CD14-positive monocyte (primary cell): ENCODE data around the gene SCUBE3. TPM values are rescaled to one million over a fixed set of nuclear protein-coding genes. Genes with fewer than 3 reads are reported as not detected.
A peak's percentile ranks its signal among the peaks of the same experiment; 100 is the strongest.

Experiments
- DNase-seq, 3 donors: peaks; one replicate each; pipeline ENCODE4 v3.0.0-alpha.2; 2011 to 2022
- H2AFZ ChIP-seq: 2 replicates; pipeline ENCODE4 v1.6.0; 2012; ENCODE audit warnings: mild to moderate bottlenecking, low read depth, low read length, inconsistent platforms; ENCODE audit not compliant: insufficient read depth, poor library complexity, severe bottlenecking
- H3K27ac ChIP-seq, 2 donors: 1 replicate in 1 of 2; 2 replicates in 1 of 2; pipeline ENCODE4 v1.5.1; 2012 to 2013; ENCODE audit warnings: low read length in 2 of 2, control low read depth in 1 of 2, inconsistent platforms in 1 of 2, low read depth in 1 of 2, mild to moderate bottlenecking in 1 of 2
- H3K27me3 ChIP-seq, 2 donors: one replicate each; pipeline versions ENCODE4 v1.6.0 to v1.6.1; 2011 to 2013; ENCODE audit warnings: low read length in 2 of 2; ENCODE audit not compliant: control insufficient read depth in 2 of 2, insufficient read depth in 2 of 2
- H3K36me3 ChIP-seq, 2 donors: replicated peaks in 1 of 2; 1 replicate in 1 of 2; 2 replicates in 1 of 2; pipeline versions ENCODE4 v1.5.1 to v1.6.1; 2012 to 2013; ENCODE audit warnings: low read length in 2 of 2, control low read depth in 1 of 2, inconsistent platforms in 1 of 2, mild to moderate bottlenecking in 1 of 2; ENCODE audit not compliant: insufficient read depth in 2 of 2, control insufficient read depth in 1 of 2
- H3K4me1 ChIP-seq, 2 donors: 1 replicate in 1 of 2; 2 replicates in 1 of 2; pipeline versions ENCODE4 v1.5.1 to v1.6.1; 2012 to 2013; ENCODE audit warnings: low read length in 2 of 2, control low read depth in 1 of 2, inconsistent platforms in 1 of 2, mild to moderate bottlenecking in 1 of 2, moderate library complexity in 1 of 2; ENCODE audit not compliant: insufficient read depth in 2 of 2, control insufficient read depth in 1 of 2
- H3K4me2 ChIP-seq: replicated peaks from 2 replicates; pipeline ENCODE3; 2012; ENCODE audit warnings: low read length, moderate library complexity, mild to moderate bottlenecking; ENCODE audit not compliant: poor library complexity, severe bottlenecking; ENCODE audit errors: extremely low read depth
- H3K4me3 ChIP-seq, 3 experiments: fragments of 200-600 bp in 1 of 3; sonication (generic) in 1 of 3; replicated peaks in 1 of 3; 1 replicate in 2 of 3; 2 replicates in 1 of 3; pipeline ENCODE4 v1.5.1; 2011 to 2013; ENCODE audit warnings: low read length in 3 of 3, mild to moderate bottlenecking in 3 of 3, control low read depth in 2 of 3, low read depth in 2 of 3, inconsistent platforms in 1 of 3, moderate library complexity in 1 of 3
- H3K79me2 ChIP-seq: 2 replicates; pipeline ENCODE4 v1.6.0; 2012; ENCODE audit warnings: mild to moderate bottlenecking, control low read depth, inconsistent platforms, low read length, moderate library complexity; ENCODE audit not compliant: insufficient read depth
- H3K9ac ChIP-seq: 2 replicates; pipeline ENCODE4 v1.6.0; 2017; ENCODE audit warnings: low read length, mild to moderate bottlenecking; ENCODE audit not compliant: insufficient read depth, poor library complexity, severe bottlenecking
- H3K9me3 ChIP-seq, 2 donors: replicated peaks in 1 of 2; 1 replicate in 1 of 2; 2 replicates in 1 of 2; pipeline versions ENCODE4 v1.5.1 to v1.6.1; 2012 to 2013; ENCODE audit warnings: low read length in 2 of 2, control low read depth in 1 of 2; ENCODE audit not compliant: control insufficient read depth in 1 of 2, insufficient read depth in 1 of 2
- H4K20me1 ChIP-seq: 2 replicates; pipeline ENCODE4 v1.6.0; 2012; ENCODE audit warnings: mild to moderate bottlenecking, low read length, control low read depth, moderate library complexity; ENCODE audit not compliant: insufficient read depth
- H3K27ac Mint-ChIP-seq, 7 donors: one replicate each; pipeline ENCODE4 v1.8.0; 2020; ENCODE audit warnings: mild to moderate bottlenecking in 7 of 7, mixed read lengths in 7 of 7, moderate library complexity in 6 of 7, inconsistent platforms in 2 of 7
- H3K27me3 Mint-ChIP-seq, 3 donors: one replicate each; pipeline ENCODE4 v1.8.0; 2021 to 2022; ENCODE audit warnings: low read depth in 3 of 3, mild to moderate bottlenecking in 3 of 3, mixed read lengths in 3 of 3, moderate library complexity in 3 of 3, inconsistent platforms in 1 of 3
- H3K36me3 Mint-ChIP-seq, 2 donors: one replicate each; pipeline ENCODE4 v1.8.0; 2020; ENCODE audit warnings: mixed read lengths in 2 of 2, inconsistent platforms in 1 of 2, mild to moderate bottlenecking in 1 of 2
- H3K4me1 Mint-ChIP-seq: one replicate; pipeline ENCODE4 v1.8.0; 2020; ENCODE audit warnings: mild to moderate bottlenecking, mixed read lengths
- H3K4me3 Mint-ChIP-seq, 2 donors: one replicate each; pipeline ENCODE4 v1.8.0; 2020; ENCODE audit warnings: mild to moderate bottlenecking in 2 of 2, mixed read lengths in 2 of 2, moderate library complexity in 1 of 2
- H3K9me3 Mint-ChIP-seq, 7 donors: one replicate each; pipeline ENCODE4 v1.8.0; 2020 to 2022; ENCODE audit warnings: mixed read lengths in 7 of 7, mild to moderate bottlenecking in 6 of 7, moderate library complexity in 6 of 7, inconsistent platforms in 2 of 7
- WGBS: methylation state at CpG from one replicate; pipeline ENCODE4 v1.1.5; 2013; ENCODE audit warnings: missing lambda C conversion rate; ENCODE audit not compliant: insufficient coverage; 5-methylcytosine and 5-hydroxymethylcytosine counted together
- intact Hi-C, 2 donors: fragments of 100-400 bp; cut with micrococcal nuclease; formaldehyde crosslinking; loops; one replicate each; pipeline versions ENCODE4 v1.15.0 to v1.15.1; 2023
- polyA plus RNA-seq, 3 donors: library from polyadenylated mRNA; depleted of rRNA in 1 of 3; unstranded in 2 of 3; stranded (reverse) in 1 of 3; fragments of 300-500 nt in 2 of 3; fragments of >200 nt in 1 of 3; fragmentation: Illumina TruSeq in 2 of 3; gene quantifications; 1 replicate in 2 of 3; 2 replicates in 1 of 3; pipeline ENCODE4 v1.2.3, GENCODE V29; 2012 to 2021
- TF ChIP-seq, protein P1 (sequence below): fragments of 200-600 bp; IDR thresholded peaks from one replicate; pipeline ENCODE4 v1.8.0; 2022; ENCODE audit warnings: antibody characterized with exemption, mild to moderate bottlenecking

The SCUBE3 gene
- polyA plus RNA-seq, 3 donors: not detected

DNA sequence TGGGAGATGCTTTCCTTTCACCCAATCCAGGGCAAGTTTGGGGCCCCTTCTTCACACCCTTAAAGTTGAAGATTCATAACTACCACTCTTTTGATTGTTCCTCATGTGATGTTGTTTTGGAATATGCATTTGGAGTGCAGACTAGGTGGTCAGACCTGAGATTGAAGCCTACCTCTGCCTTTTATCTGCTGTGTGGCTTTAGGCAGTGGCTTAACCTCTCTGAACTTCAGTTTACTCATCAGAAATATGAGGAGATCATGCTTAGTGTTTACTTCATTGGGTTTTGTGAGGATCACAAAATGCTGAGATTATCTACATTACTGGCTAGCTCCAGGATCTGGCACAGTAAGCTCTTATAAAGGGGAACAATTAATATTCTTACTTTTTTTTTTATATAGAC lies 46.3 kb upstream of the SCUBE3 start:
- no peaks in the 10 kb centered on the region for H3K36me3 ChIP-seq
- H2AFZ ChIP-seq: no peak overlapping the region
- no peak overlapping the region for H3K4me2 ChIP-seq
- H3K9ac ChIP-seq: no peak overlapping the region
- H3K36me3 Mint-ChIP-seq: no peaks in the 10 kb centered on the region
- intact Hi-C loops: no loop called here
- no peak overlapping the region for H3K27ac ChIP-seq
- no peaks in the 10 kb centered on the region for H3K79me2 ChIP-seq
- TF ChIP-seq, protein P1, sequence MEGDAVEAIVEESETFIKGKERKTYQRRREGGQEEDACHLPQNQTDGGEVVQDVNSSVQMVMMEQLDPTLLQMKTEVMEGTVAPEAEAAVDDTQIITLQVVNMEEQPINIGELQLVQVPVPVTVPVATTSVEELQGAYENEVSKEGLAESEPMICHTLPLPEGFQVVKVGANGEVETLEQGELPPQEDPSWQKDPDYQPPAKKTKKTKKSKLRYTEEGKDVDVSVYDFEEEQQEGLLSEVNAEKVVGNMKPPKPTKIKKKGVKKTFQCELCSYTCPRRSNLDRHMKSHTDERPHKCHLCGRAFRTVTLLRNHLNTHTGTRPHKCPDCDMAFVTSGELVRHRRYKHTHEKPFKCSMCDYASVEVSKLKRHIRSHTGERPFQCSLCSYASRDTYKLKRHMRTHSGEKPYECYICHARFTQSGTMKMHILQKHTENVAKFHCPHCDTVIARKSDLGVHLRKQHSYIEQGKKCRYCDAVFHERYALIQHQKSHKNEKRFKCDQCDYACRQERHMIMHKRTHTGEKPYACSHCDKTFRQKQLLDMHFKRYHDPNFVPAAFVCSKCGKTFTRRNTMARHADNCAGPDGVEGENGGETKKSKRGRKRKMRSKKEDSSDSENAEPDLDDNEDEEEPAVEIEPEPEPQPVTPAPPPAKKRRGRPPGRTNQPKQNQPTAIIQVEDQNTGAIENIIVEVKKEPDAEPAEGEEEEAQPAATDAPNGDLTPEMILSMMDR: no peak
- no peaks in the 10 kb centered on the region for H3K4me1 ChIP-seq
- H4K20me1 ChIP-seq: no peaks in the 10 kb centered on the region
- H3K9me3 ChIP-seq: peaks cover 0 to 5% of the 10 kb centered on the region in 2 donors
- peaks cover 5 to 11% (median 7%) of the 10 kb centered on the region in 3 donors for H3K27me3 Mint-ChIP-seq
- H3K4me3 ChIP-seq: no peak overlapping the region
- peak overlapping the region in 1 of 7 donors; percentile 14 for H3K27ac Mint-ChIP-seq
- H3K4me3 Mint-ChIP-seq: no peak overlapping the region
- no peaks in the 10 kb centered on the region for H3K4me1 Mint-ChIP-seq
- peaks cover 0 to 14% (median 8%) of the 10 kb centered on the region in 7 donors for H3K9me3 Mint-ChIP-seq
- no peak for DNase-seq
- H3K27me3 ChIP-seq: no peaks in the 10 kb centered on the region

DNA sequence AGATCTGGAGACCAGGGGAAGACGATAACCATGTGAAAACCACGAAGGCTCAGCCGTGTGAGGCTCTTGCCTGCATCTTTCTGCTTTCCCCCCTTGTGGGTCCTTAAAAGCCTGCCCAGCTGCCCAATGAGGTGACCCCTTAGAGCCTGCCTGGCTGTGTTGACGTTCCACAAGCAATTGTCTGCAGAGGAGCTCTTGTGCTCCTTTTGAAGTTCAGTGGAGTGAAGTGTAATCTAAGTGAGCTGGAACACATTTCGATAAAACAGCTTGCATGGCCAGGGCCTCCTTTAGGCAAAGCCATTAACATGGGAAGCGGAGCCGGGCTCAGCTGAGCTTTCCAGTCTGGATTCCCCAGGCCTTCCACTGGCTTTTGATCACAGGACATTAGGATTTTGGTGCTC lies 45.3 kb upstream of the SCUBE3 start:
- no peak for DNase-seq
- Histone ChIP-seq H4K20me1 (no peaks in the 10 kb centered on the region), H3K36me3 (no peaks in the 10 kb centered on the region), H3K27me3 (no peaks in the 10 kb centered on the region), H3K79me2 (no peaks in the 10 kb centered on the region), H3K4me3 (no peak overlapping the region), H3K9ac (no peak overlapping the region), H3K4me1 (no peaks in the 10 kb centered on the region), H2AFZ (no peak overlapping the region), H3K4me2 (no peak overlapping the region), H3K9me3 (peaks cover 0 to 5% of the 10 kb centered on the region in 2 donors), H3K27ac (no peak overlapping the region)
- Mint-ChIP-seq H3K27ac (no peak overlapping the region), H3K4me1 (no peaks in the 10 kb centered on the region), H3K27me3 (peaks cover 3 to 11% (median 9%) of the 10 kb centered on the region in 3 donors), H3K9me3 (peaks cover 0 to 9% (median 5%) of the 10 kb centered on the region in 7 donors), H3K36me3 (no peaks in the 10 kb centered on the region), H3K4me3 (no peak overlapping the region)
- intact Hi-C loops: no loop called here
- TF ChIP-seq, protein P1: no peak
- WGBS: 92% methylated on average over 7 of the region's 7 CpGs
